T-helper 1 cell treated with Interleukin-12 subunit alpha and Interleukin-12 subunit beta and Interleukin-4 antibody, amounts not matched to agents 30 μg/mL and 1 μg/mL, for 36 hours (primary cell): Measurements from ENCODE around the gene SFT2D1.
A peak's percentile ranks its signal among the peaks of the same experiment; 100 is the strongest.

ENCODE experiments used
- H3K27ac Mint-ChIP-seq: one replicate; pipeline ENCODE4 v1.8.0; 2021; ENCODE audit warnings: mild to moderate bottlenecking, mixed read lengths
- H3K27me3 Mint-ChIP-seq: one replicate; pipeline ENCODE4 v1.8.0; 2021; ENCODE audit warnings: low read depth, mixed read lengths
- H3K36me3 Mint-ChIP-seq: one replicate; pipeline ENCODE4 v1.8.0; 2021; ENCODE audit warnings: low read depth, mixed read lengths
- H3K4me1 Mint-ChIP-seq: one replicate; pipeline ENCODE4 v1.8.0; 2021; ENCODE audit warnings: low read depth, mixed read lengths
- H3K4me3 Mint-ChIP-seq: one replicate; pipeline ENCODE4 v1.8.0; 2021; ENCODE audit warnings: mild to moderate bottlenecking, moderate library complexity, mixed read lengths
- H3K9me3 Mint-ChIP-seq: one replicate; pipeline ENCODE4 v1.8.0; 2021; ENCODE audit warnings: mixed read lengths

The SFT2D1 gene

GRCh38 chr6:166333172-166333995 lies 9.0 kb downstream of the SFT2D1 start:
- Mint-ChIP-seq H3K36me3 (peaks cover 44% of the 10 kb centered on the region), H3K4me1 (peaks cover 33% of the 10 kb centered on the region), H3K4me3 (peak overlapping the region; percentile 41), H3K27me3 (no peaks in the 10 kb centered on the region), H3K9me3 (no peaks in the 10 kb centered on the region), H3K27ac (peak overlapping the region; percentile 50)

- H3K36me3 Mint-ChIP-seq = peaks cover 46% of the 10 kb centered on the region
- peaks cover 28% of the 10 kb centered on the region for H3K4me1 Mint-ChIP-seq
- H3K27ac Mint-ChIP-seq = no peak overlapping the region
- no peaks in the 10 kb centered on the region for H3K27me3 Mint-ChIP-seq
- H3K4me3 Mint-ChIP-seq = no peak overlapping the region
- no peaks in the 10 kb centered on the region for H3K9me3 Mint-ChIP-seq
These were observed 10.6 kb downstream of the SFT2D1 start for GRCh38 chr6:166331503-166332415.

GRCh38 chr6:166330612-166331011 lies 11.7 kb downstream of the SFT2D1 start:
- peaks cover 32% of the 10 kb centered on the region for H3K4me1 Mint-ChIP-seq
- H3K36me3 Mint-ChIP-seq = peaks cover 44% of the 10 kb centered on the region
- H3K27ac Mint-ChIP-seq = no peak overlapping the region
- H3K9me3 Mint-ChIP-seq = no peaks in the 10 kb centered on the region
- no peaks in the 10 kb centered on the region for H3K27me3 Mint-ChIP-seq
- H3K4me3 Mint-ChIP-seq = no peak overlapping the region

- Mint-ChIP-seq H3K27ac (no peak overlapping the region), H3K4me1 (peaks cover 6% of the 10 kb centered on the region), H3K27me3 (no peaks in the 10 kb centered on the region), H3K4me3 (no peak overlapping the region), H3K36me3 (peaks cover 31% of the 10 kb centered on the region), H3K9me3 (no peaks in the 10 kb centered on the region)
These were observed 16.8 kb downstream of the SFT2D1 start for GRCh38 chr6:166325383-166326042.

DNA sequence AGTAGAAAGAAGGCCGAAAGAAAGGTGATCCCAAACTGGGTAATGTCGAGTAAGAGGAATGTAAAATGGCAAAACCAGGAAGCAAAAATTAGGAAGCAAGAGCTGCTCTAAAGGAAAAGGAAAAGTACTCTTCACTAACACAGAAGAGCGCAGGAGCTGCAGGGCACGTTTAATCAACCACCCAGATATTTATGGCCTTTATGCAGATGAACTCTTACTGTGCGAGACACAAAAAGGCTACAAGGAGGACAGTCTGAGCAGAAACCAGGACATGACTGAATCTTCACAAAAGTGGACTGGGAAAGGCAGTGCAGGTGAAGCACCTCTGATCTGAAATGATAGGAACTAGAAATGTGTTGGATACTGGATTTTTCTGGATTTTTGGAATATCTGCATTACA lies 18.9 kb downstream of the SFT2D1 start:
- H3K27ac Mint-ChIP-seq = no peak overlapping the region
- H3K4me1 Mint-ChIP-seq = peaks cover 6% of the 10 kb centered on the region
- H3K27me3 Mint-ChIP-seq = no peaks in the 10 kb centered on the region
- H3K9me3 Mint-ChIP-seq = no peaks in the 10 kb centered on the region
- H3K4me3 Mint-ChIP-seq = no peak overlapping the region
- H3K36me3 Mint-ChIP-seq = peaks cover 26% of the 10 kb centered on the region

DNA sequence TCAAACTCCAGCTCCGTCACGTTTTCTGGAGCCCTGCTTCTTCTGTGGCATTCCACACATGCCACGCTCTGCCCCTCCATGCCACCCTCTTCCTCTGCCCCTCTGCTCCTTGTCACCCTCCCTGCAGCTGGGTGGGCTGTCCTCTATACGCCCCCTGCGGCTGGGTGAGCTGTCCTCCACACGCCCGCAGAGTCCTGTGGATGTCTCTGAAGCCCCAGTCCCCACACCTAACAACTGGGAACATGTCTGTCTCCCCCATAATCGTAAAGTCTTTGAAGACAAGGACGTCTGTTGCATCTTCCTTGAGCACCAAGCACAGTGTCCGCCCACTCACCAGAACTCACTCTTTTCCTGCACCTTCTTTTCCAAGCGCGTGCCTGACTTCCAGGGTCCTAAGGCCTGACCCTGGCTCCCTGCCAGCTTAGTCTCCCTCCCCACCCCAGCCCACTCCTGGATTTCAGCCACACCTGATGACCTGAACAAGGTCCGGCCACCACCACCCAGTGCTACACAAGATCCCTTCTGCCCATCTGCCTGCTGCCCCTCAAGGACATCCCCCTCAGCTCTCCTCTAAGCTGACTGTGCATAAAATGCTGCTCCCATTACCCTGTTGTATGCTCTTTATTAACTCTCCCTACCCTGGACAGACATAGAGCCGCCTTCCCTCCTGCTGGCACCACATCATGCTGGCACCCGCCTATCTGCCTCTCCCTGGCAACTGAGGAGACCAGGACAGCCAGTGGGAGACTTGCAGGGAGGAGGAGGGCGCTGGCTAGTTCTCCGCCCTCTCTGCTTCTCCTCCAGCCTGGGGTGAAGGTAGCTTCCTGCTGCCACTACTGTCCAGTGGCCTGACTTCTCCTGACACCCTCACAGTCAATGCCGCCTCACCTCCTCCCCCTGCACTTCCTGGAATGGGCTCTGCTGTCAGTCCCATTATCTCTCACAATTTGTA lies 23.4 kb downstream of the SFT2D1 start:
- Mint-ChIP-seq H3K4me3 (no peak overlapping the region), H3K27me3 (peaks cover 6% of the 10 kb centered on the region), H3K4me1 (no peaks in the 10 kb centered on the region), H3K27ac (no peak overlapping the region), H3K36me3 (peaks cover 5% of the 10 kb centered on the region), H3K9me3 (no peaks in the 10 kb centered on the region)

DNA sequence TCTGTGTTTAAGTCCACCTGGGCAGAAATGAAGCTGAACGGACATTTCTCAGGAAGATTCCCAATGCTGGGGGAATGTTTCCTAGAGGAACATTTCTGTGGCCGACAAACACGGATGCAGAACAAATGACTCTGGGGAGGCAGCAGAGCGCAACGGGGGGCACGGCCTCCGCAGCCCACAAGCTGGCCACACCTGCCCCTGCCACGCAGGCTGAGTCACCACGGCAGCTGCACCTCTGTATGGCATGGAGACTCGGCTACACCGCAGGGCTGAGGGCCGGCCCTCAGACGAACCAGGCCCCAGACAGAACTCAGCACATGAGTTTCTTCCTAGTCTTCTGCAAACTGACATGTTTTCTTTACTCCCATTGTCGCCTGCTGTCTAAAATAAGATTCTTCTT lies 24.1 kb downstream of the SFT2D1 start:
- no peaks in the 10 kb centered on the region for H3K9me3 Mint-ChIP-seq
- H3K27me3 Mint-ChIP-seq = peaks cover 6% of the 10 kb centered on the region
- H3K4me3 Mint-ChIP-seq = no peak overlapping the region
- H3K4me1 Mint-ChIP-seq = no peaks in the 10 kb centered on the region
- H3K36me3 Mint-ChIP-seq = peaks cover 4% of the 10 kb centered on the region
- H3K27ac Mint-ChIP-seq = no peak overlapping the region

DNA sequence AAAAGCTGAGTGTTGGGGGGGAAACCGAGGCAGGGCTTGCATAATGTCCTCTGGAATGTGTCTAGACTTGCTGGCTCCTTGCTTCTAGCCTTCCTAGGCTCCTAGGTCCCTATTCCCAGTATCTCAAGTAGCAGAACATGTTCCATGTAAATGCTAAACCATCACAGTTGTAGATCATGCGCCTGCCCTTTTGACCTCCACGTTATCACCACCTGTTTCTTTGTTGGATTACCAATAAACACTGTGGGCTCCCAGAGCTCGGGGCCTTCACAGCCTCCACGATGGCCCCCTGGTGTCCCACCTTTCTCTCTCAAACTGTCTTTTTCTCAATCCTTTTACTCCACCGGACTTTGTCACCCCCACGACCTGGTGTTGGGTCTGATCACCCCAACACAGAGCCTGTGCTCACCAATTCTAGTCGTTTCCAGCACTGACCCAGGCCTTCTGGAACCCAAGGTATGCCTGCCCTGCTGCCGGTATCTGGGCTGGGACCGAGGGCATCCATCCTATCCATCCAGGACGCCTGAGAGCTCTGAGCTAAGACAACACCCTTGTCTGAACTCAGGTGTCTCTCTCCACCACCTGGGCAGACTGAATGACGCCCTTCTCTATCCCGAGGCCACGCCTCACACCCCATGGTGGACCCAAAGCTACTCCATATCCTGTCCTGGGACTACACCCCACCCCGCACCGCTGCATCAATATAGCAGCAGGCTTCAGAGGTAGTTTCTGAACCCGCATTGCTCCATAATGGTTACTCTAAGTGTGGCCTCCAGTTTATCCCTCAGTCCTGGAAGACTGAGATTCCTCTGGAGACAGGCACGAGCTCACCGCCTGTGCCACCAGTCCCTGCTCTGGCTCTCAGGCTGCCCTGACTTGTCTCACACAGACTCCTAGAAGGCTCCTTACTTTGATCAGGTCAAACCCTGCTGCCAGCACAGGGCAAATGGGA lies 24.8 kb downstream of the SFT2D1 start:
- Mint-ChIP-seq H3K4me1 (no peaks in the 10 kb centered on the region), H3K27me3 (peaks cover 6% of the 10 kb centered on the region), H3K27ac (no peak overlapping the region), H3K36me3 (peaks cover 2% of the 10 kb centered on the region), H3K9me3 (no peaks in the 10 kb centered on the region), H3K4me3 (no peak overlapping the region)

GRCh38 chr6:166315436-166315835 lies 26.9 kb downstream of the SFT2D1 start:
- no peak overlapping the region for H3K4me3 Mint-ChIP-seq
- H3K27ac Mint-ChIP-seq = no peak overlapping the region

DNA sequence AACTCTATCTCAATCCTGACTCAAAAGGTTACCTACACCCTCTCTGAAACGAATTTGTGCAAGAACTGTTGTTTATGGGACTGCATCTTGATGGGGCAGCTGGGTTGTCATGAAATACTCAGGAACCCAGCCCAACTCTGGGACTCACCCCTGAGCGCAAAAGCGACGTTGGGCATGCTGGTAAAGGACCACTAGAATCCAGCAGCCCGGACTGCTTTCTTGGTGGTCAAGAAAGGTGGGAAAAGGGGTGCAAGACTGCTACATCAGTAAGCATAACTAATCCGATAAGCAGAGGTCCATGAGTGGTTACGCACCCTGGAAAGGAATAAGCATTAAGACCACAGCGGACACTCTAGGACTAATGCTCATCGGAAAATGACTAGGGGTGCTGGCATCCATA lies 27.9 kb downstream of the SFT2D1 start:
- Mint-ChIP-seq H3K4me3 (no peak overlapping the region), H3K9me3 (no peaks in the 10 kb centered on the region), H3K27ac (no peak overlapping the region)

More at GRCh38 chr6:166315436-166315835, 26.9 kb downstream of the SFT2D1 start:
- peaks cover 11% of the 10 kb centered on the region for H3K27me3 Mint-ChIP-seq
- H3K4me1 Mint-ChIP-seq = no peaks in the 10 kb centered on the region
- H3K36me3 Mint-ChIP-seq = peaks cover 2% of the 10 kb centered on the region
- no peaks in the 10 kb centered on the region for H3K9me3 Mint-ChIP-seq

GRCh38 chr6:166313255-166314070 lies 28.9 kb downstream of the SFT2D1 start:
- H3K27me3 Mint-ChIP-seq = peaks cover 29% of the 10 kb centered on the region

More for the DNA sequence above, 27.9 kb downstream of the SFT2D1 start:
- Mint-ChIP-seq H3K4me1 (no peaks in the 10 kb centered on the region), H3K27me3 (peaks cover 19% of the 10 kb centered on the region), H3K36me3 (peaks cover 2% of the 10 kb centered on the region)

GRCh38 chr6:166312832-166313231 lies 29.5 kb downstream of the SFT2D1 start:
- no peaks in the 10 kb centered on the region for H3K4me1 Mint-ChIP-seq

More at GRCh38 chr6:166313255-166314070, 28.9 kb downstream of the SFT2D1 start:
- no peaks in the 10 kb centered on the region for H3K4me1 Mint-ChIP-seq
- no peaks in the 10 kb centered on the region for H3K36me3 Mint-ChIP-seq
- no peak overlapping the region for H3K27ac Mint-ChIP-seq
- H3K9me3 Mint-ChIP-seq = no peaks in the 10 kb centered on the region
- no peak overlapping the region for H3K4me3 Mint-ChIP-seq

More at GRCh38 chr6:166312832-166313231, 29.5 kb downstream of the SFT2D1 start:
- no peaks in the 10 kb centered on the region for H3K36me3 Mint-ChIP-seq
- no peak overlapping the region for H3K4me3 Mint-ChIP-seq
- H3K27ac Mint-ChIP-seq = no peak overlapping the region
- no peaks in the 10 kb centered on the region for H3K9me3 Mint-ChIP-seq
- H3K27me3 Mint-ChIP-seq = peaks cover 29% of the 10 kb centered on the region
